K562 (cell line): ENCODE measurements around the gene DCAF17.

Experiments
- AFF1 ChIP-seq, 2 experiments: fragments of 450-650 bp; IDR thresholded peaks; 2 replicates each; pipeline ENCODE4 v1.6.1; 2018; ENCODE audit warnings: mild to moderate bottlenecking in 2 of 2, low read depth in 1 of 2; ENCODE audit not compliant: partially characterized antibody in 2 of 2
- E2F8 ChIP-seq: fragments of 450-650 bp; IDR thresholded peaks from 2 replicates; pipeline ENCODE4 v1.7.1; 2018; ENCODE audit warnings: mild to moderate bottlenecking, low read depth; ENCODE audit not compliant: partially characterized antibody
- EZH2 ChIP-seq: IDR thresholded peaks from 2 replicates; pipeline ENCODE4 v1.6.1; 2012; ENCODE audit warnings: low read depth, mild to moderate bottlenecking, inconsistent platforms, low read length, borderline replicate concordance
- HCFC1 ChIP-seq: IDR thresholded peaks from 2 replicates; pipeline ENCODE4 v1.6.1; 2012; ENCODE audit warnings: low read depth, low read length, improper control_type of control experiment
- MAFK ChIP-seq: IDR thresholded peaks from 2 replicates; pipeline ENCODE4 v1.6.1; 2011; ENCODE audit warnings: low read length, improper control_type of control experiment
- MCM3 ChIP-seq: fragments of 450-650 bp; IDR thresholded peaks from 2 replicates; pipeline ENCODE4 v1.6.1; 2016
- RCOR1 ChIP-seq, 2 experiments: IDR thresholded peaks; 2 replicates each; pipeline ENCODE4 v1.6.1; 2012; ENCODE audit warnings: low read depth in 2 of 2, low read length in 2 of 2, borderline replicate concordance in 1 of 2, improper control_type of control experiment in 1 of 2
- ZNF253 ChIP-seq: fragments of 250-450 bp; sonication (Bioruptor Pico); conservative IDR thresholded peaks from 2 replicates; pipeline ENCODE4 v1.6.1; 2021; ENCODE audit warnings: mild to moderate bottlenecking
- ZNF263 ChIP-seq: sonication (generic); formaldehyde crosslinking; IDR thresholded peaks from 2 replicates; pipeline ENCODE4 v1.8.0; 2022; ENCODE audit warnings: mild to moderate bottlenecking, missing genetic modification reagents, borderline replicate concordance
- TF ChIP-seq, protein P1 (sequence below), 3 experiments: IDR thresholded peaks in 2 of 3; conservative IDR thresholded peaks in 1 of 3; 2 replicates each; pipeline ENCODE4 v1.5.1; 2011 to 2012; ENCODE audit warnings: low read length in 3 of 3, mild to moderate bottlenecking in 3 of 3, control low read depth in 2 of 3, improper control_type of control experiment in 1 of 3, inconsistent platforms in 1 of 3, low read depth in 1 of 3, mixed read lengths in 1 of 3, moderate library complexity in 1 of 3; ENCODE audit not compliant: insufficient read depth in 2 of 3

GRCh38 chr2:171470129-171470528, 36.1 kb downstream of the DCAF17 start:
- TF ChIP-seq MAFK = no peak
- TF ChIP-seq ZNF253 (CRISPR knock-in tag) = no peak
- TF ChIP-seq E2F8 = no peak
- no peak for TF ChIP-seq MCM3
- no peak for TF ChIP-seq ZNF263
- TF ChIP-seq, protein P1, sequence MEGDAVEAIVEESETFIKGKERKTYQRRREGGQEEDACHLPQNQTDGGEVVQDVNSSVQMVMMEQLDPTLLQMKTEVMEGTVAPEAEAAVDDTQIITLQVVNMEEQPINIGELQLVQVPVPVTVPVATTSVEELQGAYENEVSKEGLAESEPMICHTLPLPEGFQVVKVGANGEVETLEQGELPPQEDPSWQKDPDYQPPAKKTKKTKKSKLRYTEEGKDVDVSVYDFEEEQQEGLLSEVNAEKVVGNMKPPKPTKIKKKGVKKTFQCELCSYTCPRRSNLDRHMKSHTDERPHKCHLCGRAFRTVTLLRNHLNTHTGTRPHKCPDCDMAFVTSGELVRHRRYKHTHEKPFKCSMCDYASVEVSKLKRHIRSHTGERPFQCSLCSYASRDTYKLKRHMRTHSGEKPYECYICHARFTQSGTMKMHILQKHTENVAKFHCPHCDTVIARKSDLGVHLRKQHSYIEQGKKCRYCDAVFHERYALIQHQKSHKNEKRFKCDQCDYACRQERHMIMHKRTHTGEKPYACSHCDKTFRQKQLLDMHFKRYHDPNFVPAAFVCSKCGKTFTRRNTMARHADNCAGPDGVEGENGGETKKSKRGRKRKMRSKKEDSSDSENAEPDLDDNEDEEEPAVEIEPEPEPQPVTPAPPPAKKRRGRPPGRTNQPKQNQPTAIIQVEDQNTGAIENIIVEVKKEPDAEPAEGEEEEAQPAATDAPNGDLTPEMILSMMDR (IDR thresholded peaks at IDR 0.05 in 2 of 3, conservative IDR thresholded peaks at IDR 0.05 in 1 of 3; ENCODE audit: insufficient read depth in 2 of 3, low read depth in 1 of 3, low read length in 3 of 3) = no peak
- TF ChIP-seq RCOR1 (IDR thresholded peaks at IDR 0.05; ENCODE audit: borderline replicate concordance in 1 of 2, low read depth in 2 of 2, low read length in 2 of 2) = no peak
- TF ChIP-seq AFF1 (IDR thresholded peaks at IDR 0.05; ENCODE audit: low read depth in 1 of 2, partially characterized antibody in 2 of 2) = no peak
- TF ChIP-seq EZH2 = no peak
- no peak for TF ChIP-seq HCFC1
